A673 (cell line): ENCODE measurements around the gene ERC1.

Experiments
- CTCF ChIP-seq: fragments of 300-800, 200-600 bp; sonication (generic); conservative IDR thresholded peaks from 2 replicates; pipeline ENCODE4 v1.5.1; 2017; ENCODE audit warnings: low read depth, mild to moderate bottlenecking, antibody characterized with exemption, low read length, moderate library complexity, mixed read lengths
- EZH2 ChIP-seq: fragments of 200-600 bp; sonication (generic); IDR thresholded peaks from 2 replicates; pipeline ENCODE4 v1.6.1; 2017; ENCODE audit warnings: borderline replicate concordance, low read depth, mild to moderate bottlenecking, mixed read lengths, antibody characterized with exemption, low read length; ENCODE audit not compliant: poor library complexity, severe bottlenecking

GRCh38 chr12:1527789-1528188 is 536.8 kb downstream of the ERC1 start:
- TF ChIP-seq CTCF = no peak
- TF ChIP-seq EZH2 = no peak
